NCI-H2107 treated with DMSO at 0.1 percent for 48 hours (cell line): ENCODE results near the gene TTN.
"Not testable (repeated sequence)": the region's sequence is repeated elsewhere in the genome, so short reads cannot be mapped to it uniquely, and the experiment has no call there.

Source experiments
- DNase-seq: peaks from one replicate; lab custom pipeline; 2025; ENCODE audit not compliant: unreplicated experiment; lab: John Stamatoyannopoulos, UW

Gene TTN

DNA sequence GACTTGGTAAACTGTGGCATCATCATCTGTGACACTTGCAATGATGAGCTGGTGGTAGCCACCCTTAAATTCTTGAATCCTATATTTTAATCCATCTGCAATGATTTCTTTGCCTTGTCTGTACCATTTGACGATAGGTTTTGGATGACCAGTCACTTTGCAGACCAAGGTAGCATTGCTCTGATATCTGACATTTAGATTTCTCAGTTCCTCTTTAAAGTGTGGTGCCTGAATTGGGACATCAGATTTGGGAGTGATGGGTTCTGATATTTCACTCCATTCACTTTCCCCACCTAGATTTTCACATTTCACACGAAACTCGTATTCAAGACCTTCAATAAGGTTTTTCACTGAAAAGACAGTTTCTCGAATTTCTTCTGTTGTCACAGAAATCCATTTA, 271.2 kb downstream of the TTN start:
- no peak for DNase-seq

DNA sequence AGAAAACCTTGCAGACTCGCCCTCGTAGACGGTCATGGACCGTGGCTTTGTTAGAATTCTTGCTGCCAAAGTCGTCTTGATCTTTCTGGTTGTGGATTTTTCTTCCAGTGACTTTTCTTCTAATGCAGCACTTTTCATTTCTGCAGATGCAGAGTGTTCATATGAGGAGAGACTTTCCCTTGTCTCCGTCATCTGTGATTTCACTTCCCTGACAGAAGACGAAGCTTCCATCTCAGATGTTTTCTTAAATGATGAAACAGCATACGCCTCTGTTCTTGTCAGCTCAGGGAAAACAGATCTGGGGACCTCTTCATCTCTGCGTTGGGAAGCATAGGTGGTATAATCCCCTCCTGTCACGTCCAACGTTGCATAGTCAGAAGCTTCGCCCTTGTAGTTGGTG, 276.1 kb downstream of the TTN start:
- DNase-seq: no peak

DNA sequence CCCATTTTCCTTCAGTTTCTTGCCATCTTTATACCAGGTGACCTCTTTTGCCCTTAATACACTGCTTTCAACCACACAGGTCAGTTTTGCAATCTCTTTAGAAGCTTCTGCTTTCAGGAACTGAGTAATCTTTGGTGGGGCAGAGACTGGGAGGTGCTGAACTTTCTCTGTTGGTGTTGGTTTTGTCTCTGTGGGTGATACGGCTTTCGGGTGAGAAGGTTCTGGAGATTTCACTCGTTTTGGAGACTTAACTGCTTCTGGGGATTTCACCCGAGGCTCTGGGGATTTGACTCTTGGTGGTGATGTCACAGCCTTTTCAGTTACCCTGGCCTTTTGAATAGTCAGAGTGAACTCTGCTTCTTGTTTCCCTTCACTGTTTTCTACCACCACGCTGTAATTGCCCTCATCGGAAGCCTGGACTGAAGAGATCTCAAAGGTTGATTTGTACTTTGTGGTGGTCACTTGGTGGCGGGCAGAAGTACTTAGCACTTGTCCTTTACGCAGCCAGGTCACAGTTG, 276.5 kb downstream of the TTN start:
- no peak for DNase-seq

DNA sequence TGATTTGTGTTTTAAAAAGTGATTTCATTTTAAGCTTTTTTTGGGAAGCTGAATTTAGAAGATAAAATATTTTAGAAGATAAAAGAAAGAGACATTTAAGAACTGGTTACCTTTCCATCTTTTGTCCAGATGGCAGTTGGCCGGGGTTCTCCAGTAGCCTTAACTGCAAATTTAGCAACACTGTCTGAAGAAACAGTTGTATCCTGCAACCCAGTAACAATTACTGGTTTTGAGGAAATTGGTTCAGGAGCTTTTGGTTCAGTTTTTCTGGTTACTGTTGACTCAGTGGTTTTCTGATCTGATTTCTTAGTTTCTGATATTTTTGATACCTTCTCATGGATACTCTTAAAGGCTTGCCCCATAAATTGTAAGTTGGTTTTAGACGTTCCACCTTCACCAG, 277.1 kb downstream of the TTN start:
- DNase-seq: no peak

DNA sequence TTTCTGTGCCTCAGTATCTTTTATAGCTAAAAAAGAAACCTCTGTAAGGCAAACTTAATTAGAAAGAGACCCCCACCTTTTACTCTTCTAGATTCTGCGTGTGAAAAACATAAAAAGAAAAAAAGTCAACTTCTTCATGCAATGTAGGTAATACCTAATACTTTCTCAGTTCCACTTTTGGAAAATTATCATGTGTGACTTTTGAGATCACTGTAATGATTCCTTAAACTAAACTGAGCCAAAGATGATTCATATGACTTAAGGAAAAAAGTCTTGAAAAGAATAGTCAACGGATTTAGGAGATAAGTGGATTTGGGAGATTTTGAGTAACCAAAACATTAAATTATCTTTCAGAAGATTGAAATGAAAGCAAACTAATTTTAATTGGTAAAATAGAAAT, 278.0 kb downstream of the TTN start:
- no peak for DNase-seq

GRCh38 chr2:178528647-178529046, 278.6 kb downstream of the TTN start:
- DNase-seq: no peak

- DNase-seq: no peak
These were observed 279.6 kb downstream of the TTN start for GRCh38 chr2:178527592-178527991.

DNA sequence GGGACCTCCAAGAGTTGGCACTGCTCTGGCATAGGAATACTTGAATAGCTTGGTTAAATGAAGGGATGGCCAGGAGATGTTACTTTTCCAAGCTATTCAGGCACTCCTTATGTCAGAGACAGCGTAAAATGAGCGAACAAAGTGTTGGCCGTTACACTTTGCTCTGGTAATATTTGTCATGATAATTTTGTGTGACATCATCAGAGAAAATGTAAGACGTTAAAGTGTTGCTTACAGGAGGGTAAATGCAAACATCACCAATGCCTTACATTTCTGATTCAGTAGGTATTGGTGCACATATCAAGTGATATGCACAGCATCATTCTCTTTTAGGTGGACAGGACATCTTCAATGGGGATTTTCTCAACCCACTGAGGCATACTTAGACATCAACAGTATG, 281.0 kb downstream of the TTN start:
- no peak for DNase-seq

DNA sequence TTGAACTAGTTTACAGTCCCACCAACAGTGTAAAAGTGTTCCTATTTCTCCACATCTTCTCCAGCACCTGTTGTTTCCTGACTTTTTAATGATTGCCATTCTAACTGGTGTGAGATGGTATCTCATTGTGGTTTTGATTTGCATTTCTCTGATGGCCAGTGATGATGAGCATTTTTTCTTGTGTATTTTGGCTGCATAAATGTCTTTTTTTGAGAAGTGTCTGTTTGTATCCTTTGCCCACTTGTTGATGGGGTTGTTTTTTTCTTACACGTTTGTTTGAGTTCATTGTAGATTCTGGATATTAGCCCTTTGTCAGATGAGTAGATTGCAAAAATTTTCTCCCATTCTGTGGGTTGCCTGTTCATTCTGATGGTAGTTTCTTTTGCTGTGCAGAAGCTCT, 281.8 kb downstream of the TTN start:
- not testable (repeated sequence) for DNase-seq

GRCh38 chr2:178525010-178525409, 282.2 kb downstream of the TTN start:
- DNase-seq: not testable (repeated sequence)

DNA sequence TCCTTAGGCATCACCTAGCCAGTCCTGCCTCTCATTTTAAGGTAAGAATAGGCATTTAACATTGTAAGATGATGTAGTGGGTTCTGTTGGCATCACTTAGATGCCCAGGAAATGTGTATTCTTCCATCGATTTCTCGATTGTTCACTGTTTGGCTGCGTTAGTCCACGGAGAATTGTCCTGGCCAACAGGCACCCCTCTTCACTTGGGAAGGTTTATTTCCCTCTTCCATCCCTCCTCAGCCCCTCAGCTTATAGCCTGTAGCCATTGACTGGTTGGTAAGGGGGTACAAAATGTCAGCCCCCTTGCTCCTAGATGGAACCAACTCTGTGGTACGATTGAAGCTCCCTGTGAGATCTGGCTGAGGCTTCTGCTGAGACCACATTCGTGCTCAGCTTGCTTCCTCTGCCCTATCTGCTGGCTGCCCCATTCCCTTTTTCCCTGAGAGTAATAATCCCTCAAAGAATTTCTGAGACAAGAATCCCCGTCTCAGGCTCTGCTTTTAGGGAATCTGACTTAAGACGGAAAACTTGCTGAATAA, 283.6 kb downstream of the TTN start:
- no peak for DNase-seq

GRCh38 chr2:178522950-178523595, 284.1 kb downstream of the TTN start:
- DNase-seq: peak; percentile 84

DNA sequence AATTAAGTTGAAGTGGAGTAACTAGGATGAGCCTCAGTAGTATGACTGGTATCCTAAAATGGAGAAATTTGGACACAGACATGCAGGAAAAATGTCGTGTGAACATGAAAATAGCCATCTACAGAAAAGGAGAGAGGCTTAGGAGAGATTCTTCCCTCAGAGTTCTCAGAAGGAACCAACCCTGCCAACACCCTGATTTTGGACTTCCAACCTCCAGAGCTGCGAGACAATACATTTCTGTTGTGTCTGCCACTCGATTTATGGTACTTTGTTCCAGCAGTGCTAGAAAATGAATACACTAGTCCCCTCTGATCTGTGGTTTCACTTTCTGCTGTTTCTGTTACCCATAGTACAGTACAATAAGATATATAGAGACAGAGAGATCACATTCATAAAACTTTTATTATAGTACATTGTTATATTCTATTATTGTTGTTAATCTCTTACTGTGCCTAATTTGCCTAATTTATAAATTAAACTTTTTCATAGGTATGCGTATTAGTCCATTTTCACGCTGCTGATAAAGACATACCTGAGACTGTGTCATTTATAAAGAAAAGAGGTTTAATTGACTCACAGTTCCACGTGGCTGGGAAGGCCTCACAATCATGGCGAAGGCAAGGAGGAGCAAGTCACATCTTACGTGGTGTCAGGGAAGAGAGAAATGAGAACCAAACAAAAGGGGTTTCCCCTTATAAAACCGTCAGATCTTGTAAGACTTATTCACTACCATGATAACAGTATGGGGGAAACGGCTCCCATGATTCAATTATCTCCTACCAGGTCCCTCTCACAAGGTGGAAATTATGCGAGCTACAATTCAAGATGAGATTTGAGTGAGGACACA, 285.7 kb downstream of the TTN start:
- no peak for DNase-seq

GRCh38 chr2:178517496-178517895, 289.7 kb downstream of the TTN start:
- no peak for DNase-seq

DNA sequence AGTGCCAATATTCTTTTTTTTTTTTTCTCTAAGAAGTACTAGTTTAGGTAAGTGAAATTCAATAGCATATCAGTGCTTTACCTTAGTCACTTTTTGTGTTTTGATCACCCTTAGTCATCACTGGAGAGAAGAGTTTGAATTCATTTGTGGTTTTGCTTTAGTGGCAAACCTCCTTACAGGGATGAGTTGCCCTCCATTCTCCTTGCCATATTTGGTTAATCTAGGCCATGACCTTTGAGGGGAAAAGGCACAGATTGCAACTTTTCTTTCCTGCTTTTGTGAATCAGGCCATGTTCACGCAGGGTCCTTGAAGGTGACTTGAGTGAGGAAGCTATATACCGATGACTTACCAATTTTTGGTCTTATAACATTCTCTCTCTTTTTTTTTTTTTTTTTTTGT, 292.6 kb downstream of the TTN start:
- no peak for DNase-seq

- DNase-seq: no peak
These were observed 293.3 kb downstream of the TTN start for GRCh38 chr2:178513876-178514275.

DNA sequence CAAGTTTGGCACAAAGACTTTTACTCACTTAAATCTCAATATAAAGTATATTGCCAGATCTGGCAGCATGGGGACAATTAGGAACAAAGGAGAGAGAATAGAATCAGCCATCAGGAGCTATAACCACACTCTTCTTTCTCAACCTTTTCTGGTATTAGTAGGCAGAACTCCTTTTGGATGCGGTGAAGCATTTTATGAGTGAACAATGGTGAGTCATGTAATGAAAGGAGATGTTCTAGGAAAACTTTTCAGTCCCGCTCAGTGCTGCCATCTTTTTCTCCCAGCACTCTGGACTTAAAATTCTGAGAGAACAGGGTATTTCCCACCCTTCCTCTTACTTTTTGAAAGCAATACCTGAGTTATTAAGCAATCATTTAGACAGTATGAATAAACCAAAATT, 294.7 kb downstream of the TTN start:
- DNase-seq: no peak

DNA sequence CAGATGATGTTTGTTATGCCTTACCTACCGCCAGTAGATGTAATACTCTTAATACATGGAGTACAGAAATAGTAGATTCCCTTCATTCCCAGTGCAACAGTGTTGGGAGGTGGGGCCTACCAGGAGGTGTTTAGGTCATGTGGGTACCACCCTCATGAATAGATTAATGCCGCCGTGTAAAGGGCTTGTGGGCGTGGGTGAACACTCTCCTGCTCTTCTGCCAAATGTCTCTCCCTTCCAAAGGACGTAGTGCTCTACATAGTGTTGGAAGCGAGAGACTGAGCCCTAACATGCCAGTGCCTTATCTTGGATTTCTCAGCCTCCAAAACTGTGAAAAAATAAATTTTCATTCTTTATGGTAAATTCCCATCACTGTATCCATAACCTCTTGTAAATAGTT, 296.8 kb downstream of the TTN start:
- no peak for DNase-seq

DNA sequence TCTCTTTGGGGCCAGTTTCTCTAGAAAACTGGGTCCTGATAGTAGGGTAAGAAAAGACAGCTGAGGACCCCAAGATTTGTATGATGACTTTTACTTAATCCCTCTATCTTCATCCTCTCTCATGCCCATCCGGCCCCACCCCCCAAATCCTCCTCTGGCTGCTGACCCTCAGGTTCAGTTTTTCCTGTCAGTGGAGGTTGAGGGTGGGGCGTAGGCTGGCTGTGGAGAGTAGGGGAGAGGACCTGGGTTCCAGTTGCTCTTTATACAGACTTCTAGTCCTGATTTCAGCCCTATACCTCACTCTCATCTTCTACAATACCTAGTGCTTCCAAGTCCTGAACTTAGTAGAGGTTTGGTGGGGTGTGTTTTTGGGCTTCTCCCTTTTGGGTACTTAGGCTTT, 298.6 kb downstream of the TTN start:
- no peak for DNase-seq

GRCh38 chr2:178506949-178507348, 300.3 kb downstream of the TTN start:
- no peak for DNase-seq

- no peak for DNase-seq
These were observed 300.7 kb downstream of the TTN start for GRCh38 chr2:178506524-178506923.

GRCh38 chr2:178506101-178506500, 301.1 kb downstream of the TTN start:
- DNase-seq: no peak
